GM23338 (cell line): Measurements from ENCODE around the gene SSTR1. TPM values are rescaled to one million over a fixed set of nuclear protein-coding genes. Genes with fewer than 3 reads are reported as not detected.

Experiments
- ATAC-seq: fragments of 200-7000 bp; cut with Tn5 transposase; 3 replicates; pipeline ENCODE4 v1.9.1; 2020
- DNase-seq: peaks from one replicate; pipeline ENCODE4 v3.0.0-alpha.2; 2015; ENCODE audit warnings: low spot score
- H2AFZ ChIP-seq: fragments of 200-600 bp; sonication (generic); 2 replicates; pipeline ENCODE4 v1.8.0; 2016; ENCODE audit warnings: antibody characterized with exemption, mild to moderate bottlenecking, moderate library complexity
- H3F3A ChIP-seq: fragments of 200-600 bp; sonication (generic); replicated peaks from 2 replicates; pipeline ENCODE4 v1.8.0; 2017; ENCODE audit warnings: antibody characterized with exemption, mixed run types, low read depth
- H3K27ac ChIP-seq: fragments of 200-600 bp; sonication (generic); 2 replicates; pipeline ENCODE4 v1.6.1; 2016; ENCODE audit warnings: low read depth
- H3K27me3 ChIP-seq: fragments of 200-600 bp; sonication (generic); 2 replicates; pipeline ENCODE4 v1.8.0; 2016; ENCODE audit warnings: mild to moderate bottlenecking, mixed run types, moderate library complexity; ENCODE audit not compliant: insufficient read depth
- H3K36me3 ChIP-seq: fragments of 200-600 bp; sonication (generic); 2 replicates; pipeline ENCODE4 v1.8.0; 2016; ENCODE audit warnings: mild to moderate bottlenecking; ENCODE audit not compliant: insufficient read depth
- H3K4me1 ChIP-seq: fragments of 200-600 bp; sonication (generic); 2 replicates; pipeline ENCODE4 v1.8.0; 2016; ENCODE audit warnings: mild to moderate bottlenecking, moderate library complexity; ENCODE audit not compliant: insufficient read depth
- H3K4me2 ChIP-seq: fragments of 200-600 bp; sonication (generic); 2 replicates; pipeline ENCODE4 v1.7.1; 2017; ENCODE audit warnings: mixed run types
- H3K4me3 ChIP-seq: fragments of 200-600 bp; sonication (generic); 2 replicates; pipeline ENCODE4 v1.6.1; 2016; ENCODE audit warnings: mixed run types
- H3K79me2 ChIP-seq: fragments of 200-600 bp; sonication (generic); replicated peaks from 2 replicates; pipeline ENCODE4 v1.8.0; 2017; ENCODE audit warnings: mild to moderate bottlenecking; ENCODE audit not compliant: insufficient read depth
- H3K9me2 ChIP-seq: fragments of 200-600 bp; sonication (generic); 2 replicates; pipeline ENCODE4 v1.8.0; 2017; ENCODE audit not compliant: insufficient read depth
- H4K20me1 ChIP-seq: fragments of 200-600 bp; sonication (generic); replicated peaks from 2 replicates; pipeline ENCODE4 v1.8.0; 2017; ENCODE audit warnings: mild to moderate bottlenecking; ENCODE audit not compliant: insufficient read depth
- H3K27ac Mint-ChIP-seq: 2 replicates; pipeline ENCODE4 v1.8.0; 2020; ENCODE audit warnings: inconsistent platforms, mild to moderate bottlenecking, moderate library complexity, mixed read lengths
- H3K27me3 Mint-ChIP-seq: 3 replicates; pipeline ENCODE4 v1.8.0; 2022; ENCODE audit warnings: low read depth, mild to moderate bottlenecking, moderate library complexity, mixed read lengths, inconsistent platforms; ENCODE audit not compliant: insufficient read depth, poor library complexity
- H3K36me3 Mint-ChIP-seq: 3 replicates; pipeline ENCODE4 v1.8.0; 2021; ENCODE audit warnings: low read depth, mild to moderate bottlenecking, inconsistent platforms, moderate library complexity, mixed read lengths
- H3K4me1 Mint-ChIP-seq: 3 replicates; pipeline ENCODE4 v1.8.0; 2020; ENCODE audit warnings: mild to moderate bottlenecking, inconsistent platforms, mixed read lengths
- H3K4me3 Mint-ChIP-seq: 3 replicates; pipeline ENCODE4 v1.8.0; 2021; ENCODE audit warnings: moderate library complexity, mild to moderate bottlenecking, inconsistent platforms, mixed read lengths
- H3K9me3 Mint-ChIP-seq: 3 replicates; pipeline ENCODE4 v1.8.0; 2020; ENCODE audit warnings: moderate library complexity, mild to moderate bottlenecking, inconsistent platforms, mixed read lengths
- CTCF ChIP-seq, 2 experiments: fragments of 200-600 bp in 1 of 2; sonication (generic) in 1 of 2; conservative IDR thresholded peaks; 2 replicates each; pipeline versions ENCODE4 v1.5.1 to v1.6.1; 2016 to 2017; ENCODE audit warnings: antibody characterized with exemption in 2 of 2, low read depth in 2 of 2, mild to moderate bottlenecking in 2 of 2, moderate library complexity in 1 of 2
- JUNB ChIP-seq: IDR thresholded peaks from one replicate; pipeline ENCODE4 v1.6.1; 2016; ENCODE audit warnings: antibody characterized with exemption; ENCODE audit not compliant: unreplicated experiment
- NANOG ChIP-seq: IDR thresholded peaks from 2 replicates; pipeline ENCODE4 v1.6.1; 2016; ENCODE audit warnings: antibody characterized with exemption, borderline replicate concordance
- POLR2AphosphoS5 ChIP-seq: IDR thresholded peaks from 2 replicates; pipeline ENCODE4 v1.6.1; 2016; ENCODE audit warnings: antibody characterized with exemption, low read depth
- REST ChIP-seq: IDR thresholded peaks from one replicate; pipeline ENCODE4 v1.6.1; 2018; ENCODE audit warnings: antibody characterized with exemption; ENCODE audit not compliant: unreplicated experiment
- STAT1 ChIP-seq: IDR thresholded peaks from one replicate; pipeline ENCODE4 v1.6.1; 2016; ENCODE audit warnings: antibody characterized with exemption; ENCODE audit not compliant: unreplicated experiment
- ZNF462 ChIP-seq: fragments of 250-450 bp; sonication (Bioruptor Pico); IDR thresholded peaks from 2 replicates; pipeline ENCODE4 v1.5.0; 2020; ENCODE audit warnings: mild to moderate bottlenecking, moderate library complexity
- polyA plus RNA-seq: library from polyadenylated mRNA; unstranded; fragments of >200 nt; fragmentation: Nextera tagmentation; extraction: Ambion mirVana; gene quantifications from 2 replicates; pipeline ENCODE4 v1.2.1, GENCODE V29; 2016
- total RNA-seq: library from RNA; depleted of rRNA; stranded (reverse); fragments of >200 nt; shearing (Covaris generic); gene quantifications from 2 replicates; pipeline ENCODE4 v1.2.3, GENCODE V29; 2014

The SSTR1 gene
- total and polyA plus RNA-seq, 2 experiments from 2014 or later = 0.42 to 0.80 TPM

DNA sequence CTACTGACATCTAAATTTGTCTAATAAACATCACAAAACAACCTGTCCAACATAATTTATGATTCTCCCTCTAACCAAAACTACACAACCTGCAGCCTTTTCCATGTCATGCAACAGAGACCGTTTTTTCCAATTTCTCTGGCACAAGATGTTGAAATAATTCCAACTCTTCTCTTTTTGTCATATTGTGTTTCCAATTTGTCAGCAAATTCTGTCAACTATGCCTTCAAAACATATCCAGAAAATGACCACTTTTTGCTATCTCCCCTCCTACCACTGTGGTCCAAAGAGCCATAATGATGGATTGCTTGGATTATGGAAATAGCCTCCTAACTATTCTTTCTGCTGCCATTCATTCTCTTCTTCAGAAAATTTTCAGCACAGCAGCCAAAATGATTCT, 31.3 kb upstream of the SSTR1 start (continued):
- no peak for TF ChIP-seq ZNF462 (CRISPR knock-in tag)
- TF ChIP-seq NANOG = no peak
- TF ChIP-seq JUNB = no peak
- TF ChIP-seq REST = no peak
- no peak for TF ChIP-seq STAT1

GRCh38 chr14:38184132-38184531, 23.6 kb upstream of the SSTR1 start:
- Histone ChIP-seq H3K9me2 (0 out of 2 replicates have a peak, but pooled peaks cover 9% of the 10 kb centered on the region), H3K79me2 (peaks cover 8% of the 10 kb centered on the region; the same call in 1 of the 2 replicates), H3K4me2 (no peak overlapping the region), H3K36me3 (peaks cover 7% of the 10 kb centered on the region), H3K27me3 (no peaks in the 10 kb centered on the region), H3K4me3 (no peak overlapping the region), H2AFZ (no peak overlapping the region), H4K20me1 (no peaks in the 10 kb centered on the region), H3K4me1 (peaks cover 25% of the 10 kb centered on the region), H3F3A (no peaks in the 10 kb centered on the region), H3K27ac (no peak overlapping the region)
- peaks cover 35% of the 10 kb centered on the region for H3K4me1 Mint-ChIP-seq
- ATAC-seq (no peak), DNase-seq (no peak)
- peaks cover 15% of the 10 kb centered on the region for H3K9me3 Mint-ChIP-seq
- no peak overlapping the region; the same call in 1 of the 2 replicates for H3K27ac Mint-ChIP-seq
- peaks cover 4% of the 10 kb centered on the region for H3K27me3 Mint-ChIP-seq
- peaks cover 59% of the 10 kb centered on the region for H3K36me3 Mint-ChIP-seq
- no peak overlapping the region for H3K4me3 Mint-ChIP-seq
- TF ChIP-seq CTCF (conservative IDR thresholded peaks at IDR 0.05; ENCODE audit: low read depth in 2 of 2) (no peak), POLR2AphosphoS5 (no peak)
